Bronchial epithelial cell (primary cell): ENCODE data around the gene SDSL. TPM values are rescaled to one million over a fixed set of nuclear protein-coding genes. Genes with fewer than 3 reads are reported as not detected.

Source experiments
- DNase-seq: peaks from one replicate; pipeline ENCODE4 v3.0.0-alpha.2; 2010; ENCODE audit warnings: low read depth
- FAIRE-seq: peaks from 2 replicates; lab custom pipeline; 2011; peaks lifted over from hg19 to GRCh38; lab: Jason Lieb, UNC
- H3K27me3 ChIP-seq: 2 replicates; pipeline ENCODE4 v1.5.1; 2011; ENCODE audit warnings: low read length; ENCODE audit not compliant: control insufficient read depth, insufficient read depth
- H3K36me3 ChIP-seq: 2 replicates; pipeline ENCODE4 v1.5.1; 2011; ENCODE audit warnings: low read length; ENCODE audit not compliant: control insufficient read depth, insufficient read depth
- H3K4me3 ChIP-seq: 2 replicates; pipeline ENCODE4 v1.5.1; 2011; ENCODE audit warnings: mild to moderate bottlenecking, low read depth, low read length, control low read depth
- total RNA-seq: library from RNA; depleted of rRNA; stranded (reverse); fragments of >200 nt; gene quantifications from 2 replicates; pipeline ENCODE4 v1.2.1, GENCODE V29; 2014
- TF ChIP-seq, protein P1 (sequence below): IDR thresholded peaks from 2 replicates; pipeline ENCODE4 v1.5.1; 2011; ENCODE audit warnings: mild to moderate bottlenecking, moderate library complexity, low read length, control low read depth, inconsistent platforms; ENCODE audit not compliant: insufficient read depth, severe bottlenecking

SDSL gene
- total RNA-seq, 1 donor from 2014 or later: 4.7 TPM

DNA sequence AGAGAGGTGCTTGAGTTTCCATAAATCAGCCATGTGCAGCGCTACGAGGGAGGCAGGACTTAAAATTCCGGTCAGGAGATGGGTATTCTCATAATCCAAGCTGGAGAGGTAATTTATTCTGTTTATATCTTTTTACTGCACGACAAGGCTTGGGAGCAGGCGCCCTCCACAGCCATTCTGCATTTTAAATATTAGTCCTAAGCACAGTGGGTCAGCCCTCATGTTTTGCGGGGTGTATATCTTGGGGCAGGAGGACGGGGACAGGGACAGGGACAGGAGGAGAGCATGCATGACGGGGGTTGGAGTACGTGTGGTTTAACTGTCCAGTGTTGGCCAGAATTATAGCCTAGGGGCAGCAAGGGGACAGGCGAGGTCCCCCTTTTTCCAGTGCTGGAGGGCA, 35.0 kb downstream of the SDSL start:
- H3K36me3 ChIP-seq: no peaks in the 10 kb centered on the region
- FAIRE-seq: no peak
- H3K4me3 ChIP-seq: no peak overlapping the region
- TF ChIP-seq, protein P1, sequence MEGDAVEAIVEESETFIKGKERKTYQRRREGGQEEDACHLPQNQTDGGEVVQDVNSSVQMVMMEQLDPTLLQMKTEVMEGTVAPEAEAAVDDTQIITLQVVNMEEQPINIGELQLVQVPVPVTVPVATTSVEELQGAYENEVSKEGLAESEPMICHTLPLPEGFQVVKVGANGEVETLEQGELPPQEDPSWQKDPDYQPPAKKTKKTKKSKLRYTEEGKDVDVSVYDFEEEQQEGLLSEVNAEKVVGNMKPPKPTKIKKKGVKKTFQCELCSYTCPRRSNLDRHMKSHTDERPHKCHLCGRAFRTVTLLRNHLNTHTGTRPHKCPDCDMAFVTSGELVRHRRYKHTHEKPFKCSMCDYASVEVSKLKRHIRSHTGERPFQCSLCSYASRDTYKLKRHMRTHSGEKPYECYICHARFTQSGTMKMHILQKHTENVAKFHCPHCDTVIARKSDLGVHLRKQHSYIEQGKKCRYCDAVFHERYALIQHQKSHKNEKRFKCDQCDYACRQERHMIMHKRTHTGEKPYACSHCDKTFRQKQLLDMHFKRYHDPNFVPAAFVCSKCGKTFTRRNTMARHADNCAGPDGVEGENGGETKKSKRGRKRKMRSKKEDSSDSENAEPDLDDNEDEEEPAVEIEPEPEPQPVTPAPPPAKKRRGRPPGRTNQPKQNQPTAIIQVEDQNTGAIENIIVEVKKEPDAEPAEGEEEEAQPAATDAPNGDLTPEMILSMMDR: no peak
- DNase-seq: no peak
- H3K27me3 ChIP-seq: peaks cover 2% of the 10 kb centered on the region

DNA sequence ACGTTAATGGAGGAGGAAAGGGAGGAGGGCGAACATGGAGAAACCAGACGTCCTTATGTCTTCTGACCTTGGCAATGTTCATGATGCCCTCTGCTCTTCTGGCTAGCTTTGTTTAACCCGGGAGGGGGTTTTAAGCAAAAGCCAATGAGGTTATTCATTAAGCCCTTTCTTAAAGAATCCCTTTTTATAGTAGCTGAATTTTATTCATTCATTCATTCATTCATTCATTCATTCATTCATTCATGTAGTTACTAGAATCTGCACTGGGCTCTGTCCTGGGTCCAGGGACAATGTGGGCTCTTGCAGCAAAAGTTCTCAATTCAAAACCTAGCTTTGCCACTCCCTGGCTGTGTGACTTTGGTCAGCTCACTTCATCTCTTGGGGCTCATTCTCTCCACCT, 35.5 kb downstream of the SDSL start:
- TF ChIP-seq, protein P1: no peak
- peaks cover 2% of the 10 kb centered on the region for H3K27me3 ChIP-seq
- no peak for FAIRE-seq

GRCh38 chr12:113459981-113460380, 37.8 kb downstream of the SDSL start:
- no peak overlapping the region for H3K4me3 ChIP-seq
- H3K36me3 ChIP-seq: no peaks in the 10 kb centered on the region
- H3K27me3 ChIP-seq: peaks cover 21% of the 10 kb centered on the region
- DNase-seq (no peak), FAIRE-seq (no peak)
- TF ChIP-seq, protein P1: no peak

More for the DNA sequence above, 35.5 kb downstream of the SDSL start:
- Histone ChIP-seq H3K36me3 (no peaks in the 10 kb centered on the region), H3K4me3 (no peak overlapping the region)
- no peak for DNase-seq

- TF ChIP-seq, protein P1: peak; percentile 49
- Histone ChIP-seq H3K4me3 (no peak overlapping the region), H3K36me3 (no peaks in the 10 kb centered on the region), H3K27me3 (peaks cover 34% of the 10 kb centered on the region)
- DNase-seq (peak; percentile 21), FAIRE-seq (no peak)
Observed at GRCh38 chr12:113461666-113462065, 39.5 kb downstream of the SDSL start.

DNA sequence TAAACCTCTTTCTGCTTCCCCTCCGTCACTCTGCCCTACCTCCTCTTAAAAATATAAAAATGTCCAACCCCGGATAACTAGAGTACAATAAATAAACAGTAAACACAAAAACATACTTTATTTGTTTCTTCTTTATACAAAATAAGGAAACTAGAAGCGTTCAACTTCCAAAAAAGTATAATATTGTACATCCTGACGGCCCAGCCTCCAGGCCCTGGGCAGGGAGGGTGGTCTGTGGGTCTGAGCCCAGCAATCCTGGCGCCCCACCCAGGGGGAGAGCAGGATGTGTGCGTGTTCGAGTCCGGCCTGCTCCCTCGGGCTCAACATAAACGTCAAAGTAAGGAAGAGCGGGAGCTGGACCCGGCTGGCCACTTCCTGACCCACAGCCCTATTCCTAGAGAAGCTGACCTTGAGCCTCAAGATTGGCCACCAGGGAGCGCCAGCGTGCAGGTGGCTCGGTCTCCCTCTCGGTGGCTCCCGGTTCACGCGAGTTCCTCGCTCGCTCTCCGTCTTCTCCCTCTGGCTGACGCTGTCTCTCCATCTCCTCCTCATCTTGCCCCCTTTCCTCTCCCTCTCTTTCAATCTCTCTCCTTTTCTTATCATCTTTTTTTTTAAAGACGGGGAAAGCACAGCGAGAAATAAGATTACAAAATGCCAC, 40.1 kb downstream of the SDSL start:
- Histone ChIP-seq H3K27me3 (peaks cover 36% of the 10 kb centered on the region), H3K4me3 (no peak overlapping the region), H3K36me3 (no peaks in the 10 kb centered on the region)
- FAIRE-seq (no peak), DNase-seq (peak; percentile 49)
- TF ChIP-seq, protein P1: peak; percentile 99
